Trophoblast cell (in vitro differentiated cells and primary cell): ENCODE measurements around the gene SHROOM2.

Experiments
- DNase-seq, 2 donors: peaks; one replicate each; pipeline ENCODE4 v3.0.0-alpha.2; 2016
- H2AFZ ChIP-seq: 2 replicates; pipeline ENCODE4 v1.6.1; 2013; ENCODE audit warnings: low read length, moderate library complexity, mild to moderate bottlenecking; ENCODE audit not compliant: insufficient read depth, poor library complexity
- H2AK5ac ChIP-seq: 2 replicates; pipeline ENCODE4 v1.6.1; 2013; ENCODE audit warnings: mild to moderate bottlenecking, low read length
- H2BK120ac ChIP-seq: 2 replicates; pipeline ENCODE4 v1.6.1; 2013; ENCODE audit warnings: low read length, mild to moderate bottlenecking, moderate library complexity; ENCODE audit not compliant: insufficient read depth, poor library complexity
- H2BK12ac ChIP-seq: 2 replicates; pipeline ENCODE4 v1.6.1; 2013; ENCODE audit warnings: mild to moderate bottlenecking, low read length, moderate library complexity
- H2BK5ac ChIP-seq: 2 replicates; pipeline ENCODE4 v1.6.1; 2013; ENCODE audit warnings: low read length, low read depth, moderate library complexity, mild to moderate bottlenecking; ENCODE audit not compliant: poor library complexity
- H3K14ac ChIP-seq: 2 replicates; pipeline ENCODE4 v1.6.1; 2013; ENCODE audit warnings: mild to moderate bottlenecking, low read length
- H3K18ac ChIP-seq: 2 replicates; pipeline ENCODE4 v1.6.1; 2013; ENCODE audit warnings: mild to moderate bottlenecking, low read length
- H3K23ac ChIP-seq: 2 replicates; pipeline ENCODE4 v1.6.1; 2013; ENCODE audit warnings: low read length
- H3K27ac ChIP-seq: 2 replicates; pipeline ENCODE4 v1.5.1; 2013; ENCODE audit warnings: low read depth, mild to moderate bottlenecking, inconsistent platforms, low read length, moderate library complexity
- H3K27me3 ChIP-seq: 2 replicates; pipeline ENCODE4 v1.6.1; 2013; ENCODE audit warnings: inconsistent platforms, mild to moderate bottlenecking, low read length, moderate library complexity; ENCODE audit not compliant: insufficient read depth
- H3K36me3 ChIP-seq, 2 experiments: 1 replicate in 1 of 2; 2 replicates in 1 of 2; pipeline ENCODE4 v1.6.1; 2013; ENCODE audit warnings: low read length in 2 of 2, mild to moderate bottlenecking in 2 of 2, moderate library complexity in 1 of 2; ENCODE audit not compliant: insufficient read depth in 2 of 2, control insufficient read depth in 1 of 2
- H3K4ac ChIP-seq: 2 replicates; pipeline ENCODE4 v1.6.1; 2013; ENCODE audit warnings: low read depth, mild to moderate bottlenecking, low read length, moderate library complexity
- H3K4me1 ChIP-seq, 2 experiments: 1 replicate in 1 of 2; 2 replicates in 1 of 2; pipeline ENCODE4 v1.6.1; 2013; ENCODE audit warnings: low read length in 2 of 2, mild to moderate bottlenecking in 2 of 2, moderate library complexity in 1 of 2; ENCODE audit not compliant: insufficient read depth in 2 of 2, control insufficient read depth in 1 of 2
- H3K4me2 ChIP-seq: 2 replicates; pipeline ENCODE4 v1.6.1; 2013; ENCODE audit warnings: inconsistent platforms, mild to moderate bottlenecking, low read length, moderate library complexity
- H3K4me3 ChIP-seq: 2 replicates; pipeline ENCODE4 v1.5.1; 2013; ENCODE audit warnings: mild to moderate bottlenecking, low read depth, low read length, inconsistent platforms
- H3K79me1 ChIP-seq: one replicate; pipeline ENCODE4 v1.6.1; 2013; ENCODE audit warnings: low read length
- H3K79me2 ChIP-seq: 2 replicates; pipeline ENCODE4 v1.6.1; 2013; ENCODE audit warnings: low read length, mild to moderate bottlenecking; ENCODE audit not compliant: control insufficient read depth, insufficient read depth, poor library complexity
- H3K9ac ChIP-seq: 2 replicates; pipeline ENCODE4 v1.6.1; 2013; ENCODE audit warnings: mild to moderate bottlenecking, low read length
- H3K9me3 ChIP-seq: 2 replicates; pipeline ENCODE4 v1.6.1; 2013; ENCODE audit warnings: low read depth, mild to moderate bottlenecking, control low read depth, inconsistent platforms, low read length; ENCODE audit not compliant: insufficient read depth
- H4K12ac ChIP-seq: 2 replicates; pipeline ENCODE4 v1.6.1; 2013; ENCODE audit warnings: low read depth, mild to moderate bottlenecking, low read length, moderate library complexity
- H4K8ac ChIP-seq: 2 replicates; pipeline ENCODE4 v1.6.1; 2013; ENCODE audit warnings: low read depth, mild to moderate bottlenecking, low read length, moderate library complexity
- H4K91ac ChIP-seq: one replicate; pipeline ENCODE4 v1.6.1; 2013; ENCODE audit warnings: low read depth, mild to moderate bottlenecking, low read length, moderate library complexity
- WGBS: extraction: QIAGEN DNeasy Blood & Tissue Kit; methylation state at CpG from one replicate; pipeline ENCODE4 v1.1.7; 2013; ENCODE audit warnings: missing lambda C conversion rate; ENCODE audit not compliant: insufficient read length, insufficient coverage; ENCODE audit errors: extremely low coverage; 5-methylcytosine and 5-hydroxymethylcytosine counted together

SHROOM2 gene

DNA sequence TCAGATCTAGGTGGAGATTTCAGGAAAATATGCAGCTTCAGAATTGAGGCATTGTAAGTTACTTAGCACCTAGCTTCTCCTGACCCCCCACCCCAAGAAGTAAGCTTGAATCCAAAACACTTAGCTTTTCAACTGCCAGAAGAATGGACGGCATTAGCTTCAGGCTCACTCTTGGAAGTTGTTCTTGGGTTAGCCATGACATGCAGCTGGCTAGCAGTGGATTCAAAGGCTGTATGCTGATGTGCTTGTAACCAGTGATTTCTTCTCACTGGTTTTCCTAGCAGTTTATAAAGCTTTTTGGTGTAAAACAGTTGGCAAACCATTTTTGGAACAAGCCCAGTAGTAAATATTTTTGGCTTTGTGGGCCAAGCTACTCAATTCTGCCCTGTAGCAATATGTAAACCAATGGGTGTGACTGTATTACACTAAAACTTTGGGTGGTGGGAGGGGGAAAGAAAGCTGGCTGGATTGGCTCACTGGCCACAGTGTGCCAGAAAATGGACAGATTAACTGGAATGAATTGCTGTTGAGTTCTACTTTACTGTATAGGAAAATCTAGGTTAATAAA is 85.6 kb downstream of the SHROOM2 start:
- Histone ChIP-seq H3K9me3 (no peaks in the 10 kb centered on the region), H2BK5ac (no peak overlapping the region)

DNA sequence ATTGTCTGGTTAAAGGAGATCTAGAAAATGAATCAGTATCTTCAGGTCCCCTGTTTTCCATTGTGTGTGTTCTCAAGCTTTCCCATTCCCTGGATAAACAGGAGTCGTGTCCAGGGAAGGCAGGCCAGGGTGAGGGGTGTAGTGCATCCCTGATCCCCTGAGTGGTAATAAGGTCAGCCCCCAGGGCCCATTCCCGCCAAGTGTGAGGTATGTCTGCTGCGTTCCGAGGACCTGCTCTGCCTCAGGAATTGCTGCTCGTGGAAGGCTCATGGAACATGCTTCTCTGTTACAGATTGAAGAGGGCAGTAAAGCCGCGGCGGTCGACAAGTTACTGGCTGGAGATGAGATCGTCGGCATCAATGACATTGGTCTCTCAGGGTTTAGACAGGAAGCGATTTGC is 87.1 kb downstream of the SHROOM2 start:
- Histone ChIP-seq H3K27ac (peak overlapping the region; percentile 39), H3K4ac (peak overlapping the region; percentile 10), H3K18ac (no peak overlapping the region), H3K9me3 (no peaks in the 10 kb centered on the region), H3K4me3 (no peak overlapping the region), H2BK120ac (peak overlapping the region; percentile 31), H3K4me2 (no peak overlapping the region), H4K8ac (peak overlapping the region; percentile 23), H3K79me1 (peaks cover 8% of the 10 kb centered on the region), H3K14ac (peak overlapping the region; percentile 15), H2AFZ (no peak overlapping the region), H3K23ac (no peak overlapping the region), H2BK12ac (no peak overlapping the region), H3K36me3 (no peaks in the 10 kb centered on the region), H3K79me2 (no peaks in the 10 kb centered on the region), H4K12ac (no peak overlapping the region), H3K9ac (no peak overlapping the region), H2AK5ac (peak overlapping the region; percentile 41), H4K91ac (peak overlapping the region; percentile 70), H3K27me3 (no peaks in the 10 kb centered on the region), H2BK5ac (no peak overlapping the region), H3K4me1 (peaks cover 5 to 31% of the 10 kb centered on the region in 2 experiments)
- DNase-seq, result no peak
- WGBS, result no CpG with 5 or more reads among the region's 12 CpGs

More for the DNA sequence above, 85.6 kb downstream of the SHROOM2 start:
- no peak overlapping the region for H2BK12ac ChIP-seq
- H2AK5ac ChIP-seq, result no peak overlapping the region
- H3K4me2 ChIP-seq, result no peak overlapping the region
- peak overlapping the region; percentile 37 for H3K18ac ChIP-seq
- no peak overlapping the region for H4K12ac ChIP-seq
- no peak overlapping the region for H3K27ac ChIP-seq
- H3K4me3 ChIP-seq, result no peak overlapping the region
- H3K4me1 ChIP-seq, result peaks cover 5 to 33% of the 10 kb centered on the region in 2 experiments
- H3K23ac ChIP-seq, result no peak overlapping the region
- H3K9ac ChIP-seq, result no peak overlapping the region
- H4K8ac ChIP-seq, result no peak overlapping the region
- no peak overlapping the region for H3K14ac ChIP-seq
- no CpG with 5 or more reads among the region's 1 CpG for WGBS
- no peak for DNase-seq
- no peaks in the 10 kb centered on the region for H3K79me2 ChIP-seq
- H3K79me1 ChIP-seq, result peaks cover 8% of the 10 kb centered on the region
- H2BK120ac ChIP-seq, result no peak overlapping the region
- no peak overlapping the region for H3K4ac ChIP-seq
- H3K27me3 ChIP-seq, result no peaks in the 10 kb centered on the region
- no peaks in the 10 kb centered on the region for H3K36me3 ChIP-seq
- peak overlapping the region; percentile 6 for H4K91ac ChIP-seq
- H2AFZ ChIP-seq, result no peak overlapping the region

DNA sequence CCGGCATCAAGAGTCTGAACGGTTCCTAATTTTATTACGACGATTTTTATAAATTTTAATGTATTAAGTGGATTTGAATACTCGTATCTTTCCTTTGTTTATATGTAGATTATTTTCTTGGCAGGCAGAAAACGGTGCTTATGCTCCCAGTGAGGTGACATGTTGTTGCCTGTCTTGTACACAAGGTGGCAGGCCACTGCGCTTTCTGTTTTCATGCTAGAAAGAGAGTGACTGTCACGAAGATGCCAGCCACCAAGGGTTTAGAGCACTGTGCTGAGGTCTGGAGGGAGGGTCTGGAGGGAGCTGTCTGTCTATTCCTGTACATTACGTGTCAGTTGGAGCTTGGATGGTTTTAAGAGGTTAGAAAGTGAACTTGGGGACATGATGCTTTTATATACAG is 87.7 kb downstream of the SHROOM2 start:
- Histone ChIP-seq H4K8ac (peak overlapping the region; percentile 47), H2BK120ac (no peak overlapping the region), H3K4me2 (no peak overlapping the region), H3K4ac (peak overlapping the region; percentile 36), H3K4me1 (peaks cover 5 to 31% of the 10 kb centered on the region in 2 experiments), H3K4me3 (no peak overlapping the region), H3K18ac (no peak overlapping the region), H2AK5ac (no peak overlapping the region), H4K91ac (peak overlapping the region; percentile 70), H3K23ac (no peak overlapping the region), H3K27me3 (no peaks in the 10 kb centered on the region), H2BK12ac (no peak overlapping the region), H3K27ac (peak overlapping the region; percentile 47), H3K9me3 (no peaks in the 10 kb centered on the region), H3K36me3 (no peaks in the 10 kb centered on the region), H3K79me1 (peaks cover 8% of the 10 kb centered on the region), H3K9ac (no peak overlapping the region), H2AFZ (no peak overlapping the region), H4K12ac (no peak overlapping the region), H2BK5ac (peak overlapping the region; percentile 56), H3K79me2 (no peaks in the 10 kb centered on the region), H3K14ac (no peak overlapping the region)
- peak in 1 of 2 donors; percentile 65 for DNase-seq
- no CpG with 5 or more reads among the region's 9 CpGs for WGBS

DNA sequence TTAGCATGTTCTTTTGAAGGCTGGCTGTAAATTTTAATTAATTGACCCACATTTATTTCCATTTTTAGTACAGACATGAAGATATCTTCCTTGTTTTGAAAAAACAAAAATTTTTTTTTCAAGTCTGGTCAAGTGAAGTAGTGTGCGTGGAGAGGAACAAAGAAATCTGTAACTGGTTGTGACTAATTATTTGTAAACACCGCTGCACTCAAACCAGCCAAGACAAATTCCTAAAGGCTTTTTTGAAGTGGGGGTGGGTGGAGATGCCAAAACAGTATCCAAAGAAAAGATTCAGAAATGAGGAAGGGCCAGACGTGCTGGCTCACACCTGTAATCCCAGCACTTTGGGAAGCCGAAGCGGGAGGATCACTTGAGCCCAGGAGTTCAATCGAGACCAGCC is 88.3 kb downstream of the SHROOM2 start:
- H2AFZ ChIP-seq, result no peak overlapping the region
- H3K9ac ChIP-seq, result no peak overlapping the region
- peak overlapping the region; percentile 47 for H3K27ac ChIP-seq
- H2BK12ac ChIP-seq, result no peak overlapping the region
- H4K8ac ChIP-seq, result no peak overlapping the region
- no peak overlapping the region for H4K12ac ChIP-seq
- H3K23ac ChIP-seq, result no peak overlapping the region
- peak overlapping the region; percentile 21 for H2BK5ac ChIP-seq
- H4K91ac ChIP-seq, result no peak overlapping the region
- H3K27me3 ChIP-seq, result no peaks in the 10 kb centered on the region
- DNase-seq, result no peak
- H3K4me1 ChIP-seq, result peaks cover 5 to 31% of the 10 kb centered on the region in 2 experiments
- H3K4ac ChIP-seq, result no peak overlapping the region
- peaks cover 8% of the 10 kb centered on the region for H3K79me1 ChIP-seq
- H3K14ac ChIP-seq, result no peak overlapping the region
- no peak overlapping the region for H3K4me3 ChIP-seq
- no peaks in the 10 kb centered on the region for H3K9me3 ChIP-seq
- H2BK120ac ChIP-seq, result no peak overlapping the region
- H3K18ac ChIP-seq, result no peak overlapping the region
- no peaks in the 10 kb centered on the region for H3K79me2 ChIP-seq
- WGBS, result no CpG with 5 or more reads among the region's 6 CpGs
- H3K4me2 ChIP-seq, result no peak overlapping the region
- no peak overlapping the region for H2AK5ac ChIP-seq
- no peaks in the 10 kb centered on the region for H3K36me3 ChIP-seq
